HEK293 (cell line): Measurements from ENCODE around the gene TMEM170A.

Experiments
- BCL11A ChIP-seq: fragments of 450-650 bp; formaldehyde crosslinking; IDR thresholded peaks from 2 replicates; pipeline ENCODE4 v1.5.1; 2016; ENCODE audit warnings: low read depth, missing biosample characterization, missing genetic modification characterization
- EGR2 ChIP-seq: fragments of 450-650 bp; formaldehyde crosslinking; IDR thresholded peaks from 2 replicates; pipeline ENCODE4 v1.5.1; 2016; ENCODE audit warnings: low read depth, missing biosample characterization, missing genetic modification characterization
- IKZF3 ChIP-seq: fragments of 450-650 bp; IDR thresholded peaks from 2 replicates; pipeline ENCODE4 v1.5.0; 2018; ENCODE audit warnings: missing biosample characterization, mild to moderate bottlenecking, missing genetic modification characterization, moderate library complexity
- KLF10 ChIP-seq: fragments of 450-650 bp; IDR thresholded peaks from 2 replicates; pipeline ENCODE4 v1.5.1; 2018; ENCODE audit warnings: missing biosample characterization, mild to moderate bottlenecking, missing genetic modification characterization
- OSR2 ChIP-seq: fragments of 450-650 bp; formaldehyde crosslinking; IDR thresholded peaks from 2 replicates; pipeline ENCODE4 v1.5.1; 2016; ENCODE audit warnings: missing biosample characterization, missing genetic modification characterization
- OVOL3 ChIP-seq: fragments of 450-650 bp; formaldehyde crosslinking; IDR thresholded peaks from 2 replicates; pipeline ENCODE4 v1.5.1; 2016; ENCODE audit warnings: missing biosample characterization, missing genetic modification characterization
- PRDM4 ChIP-seq: fragments of 450-650 bp; formaldehyde crosslinking; IDR thresholded peaks from 2 replicates; pipeline ENCODE4 v1.5.1; 2017; ENCODE audit warnings: missing biosample characterization, missing genetic modification characterization
- PRDM6 ChIP-seq: fragments of 450-650 bp; formaldehyde crosslinking; IDR thresholded peaks from 2 replicates; pipeline ENCODE4 v1.5.1; 2017; ENCODE audit warnings: missing biosample characterization, missing genetic modification characterization
- SP7 ChIP-seq: fragments of 450-650 bp; formaldehyde crosslinking; IDR thresholded peaks from 2 replicates; pipeline ENCODE4 v1.5.1; 2016; ENCODE audit warnings: missing biosample characterization, missing genetic modification characterization
- WT1 ChIP-seq: fragments of 450-650 bp; formaldehyde crosslinking; IDR thresholded peaks from 2 replicates; pipeline ENCODE4 v1.5.1; 2016; ENCODE audit warnings: missing biosample characterization, missing genetic modification characterization
- ZBTB8A ChIP-seq: fragments of 450-650 bp; formaldehyde crosslinking; IDR thresholded peaks from 2 replicates; pipeline ENCODE4 v1.5.1; 2016; ENCODE audit warnings: missing biosample characterization, missing genetic modification characterization
- ZFP37 ChIP-seq: fragments of 450-650 bp; formaldehyde crosslinking; IDR thresholded peaks from 2 replicates; pipeline ENCODE4 v1.5.1; 2016; ENCODE audit warnings: missing biosample characterization, missing genetic modification characterization
- ZNF350 ChIP-seq: fragments of 450-650 bp; formaldehyde crosslinking; IDR thresholded peaks from 2 replicates; pipeline ENCODE4 v1.5.0; 2017; ENCODE audit warnings: missing biosample characterization, mild to moderate bottlenecking, missing genetic modification characterization
- ZNF366 ChIP-seq: fragments of 450-650 bp; formaldehyde crosslinking; conservative IDR thresholded peaks from 2 replicates; pipeline ENCODE4 v1.5.1; 2016; ENCODE audit warnings: missing biosample characterization, missing genetic modification characterization
- ZNF394 ChIP-seq: fragments of 450-650 bp; formaldehyde crosslinking; IDR thresholded peaks from 2 replicates; pipeline ENCODE4 v1.5.1; 2016; ENCODE audit warnings: missing biosample characterization, missing genetic modification characterization, mild to moderate bottlenecking, moderate library complexity, borderline replicate concordance
- ZNF596 ChIP-seq: fragments of 450-650 bp; IDR thresholded peaks from 2 replicates; pipeline ENCODE4 v1.5.0; 2018; ENCODE audit warnings: missing biosample characterization, mild to moderate bottlenecking, missing genetic modification characterization, moderate library complexity
- ZNF629 ChIP-seq: fragments of 450-650 bp; formaldehyde crosslinking; IDR thresholded peaks from 2 replicates; pipeline ENCODE4 v1.5.1; 2017; ENCODE audit warnings: missing biosample characterization, missing genetic modification characterization
- ZNF639 ChIP-seq: fragments of 450-650 bp; formaldehyde crosslinking; IDR thresholded peaks from 2 replicates; pipeline ENCODE4 v1.5.1; 2016; ENCODE audit warnings: missing biosample characterization, missing genetic modification characterization
- ZNF692 ChIP-seq: fragments of 450-650 bp; formaldehyde crosslinking; IDR thresholded peaks from 2 replicates; pipeline ENCODE4 v1.5.1; 2016; ENCODE audit warnings: missing biosample characterization, missing genetic modification characterization
- ZNF843 ChIP-seq: fragments of 450-650 bp; formaldehyde crosslinking; IDR thresholded peaks from 2 replicates; pipeline ENCODE4 v1.5.1; 2016; ENCODE audit warnings: missing biosample characterization, missing genetic modification characterization
- ZSCAN16 ChIP-seq: fragments of 450-650 bp; formaldehyde crosslinking; IDR thresholded peaks from 2 replicates; pipeline ENCODE4 v1.5.1; 2016; ENCODE audit warnings: missing biosample characterization, missing genetic modification characterization
- ZSCAN23 ChIP-seq: fragments of 450-650 bp; formaldehyde crosslinking; IDR thresholded peaks from 2 replicates; pipeline ENCODE4 v1.5.1; 2016; ENCODE audit warnings: missing biosample characterization, missing genetic modification characterization
- ZSCAN30 ChIP-seq: fragments of 450-650 bp; IDR thresholded peaks from 2 replicates; pipeline ENCODE4 v1.5.1; 2018; ENCODE audit warnings: missing biosample characterization, mild to moderate bottlenecking, missing genetic modification characterization, moderate library complexity
- TF ChIP-seq, protein P1 (sequence below): fragments of 450-650 bp; formaldehyde crosslinking; IDR thresholded peaks from 2 replicates; pipeline ENCODE4 v1.5.1; 2016; ENCODE audit warnings: missing biosample characterization, missing genetic modification characterization
- TF ChIP-seq, protein P2 (sequence below): fragments of 450-650 bp; formaldehyde crosslinking; IDR thresholded peaks from 2 replicates; pipeline ENCODE4 v1.5.1; 2016; ENCODE audit warnings: missing biosample characterization, missing genetic modification characterization
- TF ChIP-seq, protein P3 (sequence below): fragments of 450-650 bp; IDR thresholded peaks from 2 replicates; pipeline ENCODE4 v1.5.1; 2018; ENCODE audit warnings: missing biosample characterization, missing genetic modification characterization

TMEM170A gene

DNA sequence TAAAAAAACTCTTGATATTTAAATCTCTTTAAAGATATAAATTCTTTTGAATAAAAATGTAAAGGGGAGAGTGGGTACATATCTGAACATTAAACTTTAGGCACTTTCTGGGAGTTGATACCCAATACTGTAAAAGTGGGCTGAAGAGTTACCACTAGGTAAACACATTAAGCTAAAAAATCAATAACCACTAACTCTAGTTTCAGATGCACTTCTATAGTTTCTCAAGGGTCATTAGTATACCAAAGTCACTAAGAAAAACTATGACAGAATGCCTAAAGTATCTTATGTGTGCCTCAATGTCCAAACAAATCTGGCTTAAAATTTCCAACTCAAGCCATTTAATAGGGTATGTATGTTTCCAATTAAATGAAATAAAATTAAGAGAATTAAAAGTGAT is 18.1 kb downstream of the TMEM170A start (continued):
- TF ChIP-seq ZNF596 = peak; percentile 29; the same call in 1 of the 2 replicates
- no peak for TF ChIP-seq ZNF394
- TF ChIP-seq ZNF692 (tag by site-specific recombination) = 0 out of 2 replicates have a peak, but pooled peaks have one; percentile 15
- TF ChIP-seq PRDM6 (tag by site-specific recombination) = peak; percentile 80
- 0 out of 2 replicates have a peak, but pooled peaks have one; percentile 38 for TF ChIP-seq BCL11A
- TF ChIP-seq ZBTB8A (tag by site-specific recombination) = peak; percentile 23; the same call in 1 of the 2 replicates
- no peak for TF ChIP-seq ZFP37
- TF ChIP-seq IKZF3 = peak; percentile 59; the same call in 1 of the 2 replicates
- peak; percentile 36; the same call in 1 of the 2 replicates for TF ChIP-seq KLF10
- peak; percentile 47 for TF ChIP-seq ZNF629 (tag by site-specific recombination)
- 0 out of 2 replicates have a peak, but pooled peaks have one; percentile 20 for TF ChIP-seq ZNF639 (tag by site-specific recombination)
- TF ChIP-seq ZNF843 (tag by site-specific recombination) = peak; percentile 91
- no peak for TF ChIP-seq ZSCAN16 (tag by site-specific recombination)
- no peak for TF ChIP-seq ZNF350
- TF ChIP-seq ZNF366 (tag by site-specific recombination) = peak; percentile 51
- peak; percentile 77 for TF ChIP-seq PRDM4 (tag by site-specific recombination)
- TF ChIP-seq ZSCAN23 (tag by site-specific recombination) = no peak
- TF ChIP-seq, protein P1, sequence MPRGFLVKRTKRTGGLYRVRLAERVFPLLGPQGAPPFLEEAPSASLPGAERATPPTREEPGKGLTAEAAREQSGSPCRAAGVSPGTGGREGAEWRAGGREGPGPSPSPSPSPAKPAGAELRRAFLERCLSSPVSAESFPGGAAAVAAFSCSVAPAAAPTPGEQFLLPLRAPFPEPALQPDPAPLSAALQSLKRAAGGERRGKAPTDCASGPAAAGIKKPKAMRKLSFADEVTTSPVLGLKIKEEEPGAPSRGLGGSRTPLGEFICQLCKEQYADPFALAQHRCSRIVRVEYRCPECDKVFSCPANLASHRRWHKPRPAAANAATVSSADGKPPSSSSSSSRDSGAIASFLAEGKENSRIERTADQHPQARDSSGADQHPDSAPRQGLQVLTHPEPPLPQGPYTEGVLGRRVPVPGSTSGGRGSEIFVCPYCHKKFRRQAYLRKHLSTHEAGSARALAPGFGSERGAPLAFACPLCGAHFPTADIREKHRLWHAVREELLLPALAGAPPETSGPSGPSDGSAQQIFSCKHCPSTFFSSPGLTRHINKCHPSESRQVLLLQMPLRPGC (tag by site-specific recombination) = peak; percentile 70; the same call in 1 of the 2 replicates
- TF ChIP-seq, protein P2, sequence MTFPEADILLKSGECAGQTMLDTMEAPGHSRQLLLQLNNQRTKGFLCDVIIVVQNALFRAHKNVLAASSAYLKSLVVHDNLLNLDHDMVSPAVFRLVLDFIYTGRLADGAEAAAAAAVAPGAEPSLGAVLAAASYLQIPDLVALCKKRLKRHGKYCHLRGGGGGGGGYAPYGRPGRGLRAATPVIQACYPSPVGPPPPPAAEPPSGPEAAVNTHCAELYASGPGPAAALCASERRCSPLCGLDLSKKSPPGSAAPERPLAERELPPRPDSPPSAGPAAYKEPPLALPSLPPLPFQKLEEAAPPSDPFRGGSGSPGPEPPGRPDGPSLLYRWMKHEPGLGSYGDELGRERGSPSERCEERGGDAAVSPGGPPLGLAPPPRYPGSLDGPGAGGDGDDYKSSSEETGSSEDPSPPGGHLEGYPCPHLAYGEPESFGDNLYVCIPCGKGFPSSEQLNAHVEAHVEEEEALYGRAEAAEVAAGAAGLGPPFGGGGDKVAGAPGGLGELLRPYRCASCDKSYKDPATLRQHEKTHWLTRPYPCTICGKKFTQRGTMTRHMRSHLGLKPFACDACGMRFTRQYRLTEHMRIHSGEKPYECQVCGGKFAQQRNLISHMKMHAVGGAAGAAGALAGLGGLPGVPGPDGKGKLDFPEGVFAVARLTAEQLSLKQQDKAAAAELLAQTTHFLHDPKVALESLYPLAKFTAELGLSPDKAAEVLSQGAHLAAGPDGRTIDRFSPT (tag by site-specific recombination) = peak; percentile 15; the same call in 1 of the 2 replicates
- TF ChIP-seq WT1 = peak; percentile 41; the same call in 1 of the 2 replicates
- 0 out of 2 replicates have a peak, but pooled peaks have one; percentile 40 for TF ChIP-seq ZSCAN30
- TF ChIP-seq OVOL3 (tag by site-specific recombination) = peak; percentile 55; the same call in 1 of the 2 replicates
- TF ChIP-seq OSR2 (tag by site-specific recombination) = peak; percentile 75
- TF ChIP-seq, protein P3, sequence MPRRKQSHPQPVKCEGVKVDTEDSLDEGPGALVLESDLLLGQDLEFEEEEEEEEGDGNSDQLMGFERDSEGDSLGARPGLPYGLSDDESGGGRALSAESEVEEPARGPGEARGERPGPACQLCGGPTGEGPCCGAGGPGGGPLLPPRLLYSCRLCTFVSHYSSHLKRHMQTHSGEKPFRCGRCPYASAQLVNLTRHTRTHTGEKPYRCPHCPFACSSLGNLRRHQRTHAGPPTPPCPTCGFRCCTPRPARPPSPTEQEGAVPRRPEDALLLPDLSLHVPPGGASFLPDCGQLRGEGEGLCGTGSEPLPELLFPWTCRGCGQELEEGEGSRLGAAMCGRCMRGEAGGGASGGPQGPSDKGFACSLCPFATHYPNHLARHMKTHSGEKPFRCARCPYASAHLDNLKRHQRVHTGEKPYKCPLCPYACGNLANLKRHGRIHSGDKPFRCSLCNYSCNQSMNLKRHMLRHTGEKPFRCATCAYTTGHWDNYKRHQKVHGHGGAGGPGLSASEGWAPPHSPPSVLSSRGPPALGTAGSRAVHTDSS (tag by site-specific recombination) = 0 out of 2 replicates have a peak, but pooled peaks have one; percentile 27
- TF ChIP-seq EGR2 = no peak
- TF ChIP-seq SP7 (tag by site-specific recombination) = peak; percentile 88
